GM12878 (cell line): ENCODE measurements around the gene PPIE. TPM values are rescaled to one million over a fixed set of nuclear protein-coding genes. Genes with fewer than 3 reads are reported as not detected.

Experiments used
- ATAC-seq: fragments of 200-7000 bp; cut with Tn5 transposase; 3 replicates; pipeline ENCODE4 v1.9.1; 2020; ENCODE audit warnings: mild to moderate bottlenecking, moderate library complexity
- BruUV-seq: library from RNA; stranded (reverse); fragments of 400-500 nt; replicated peaks from 2 replicates; lab custom pipeline; 2021; lab: Mats Ljungman, UMichigan
- CTCF ChIA-PET: fragments of 300-600 bp; sonication (Branson Sonifier 250); formaldehyde crosslinking; extraction: SDS; loops from one replicate; lab custom pipeline; 2021; ENCODE audit warnings: inconsistent platforms; lab: Yijun Ruan, JAX
- POLR2A ChIA-PET: fragments of 350-600 bp; formaldehyde crosslinking; extraction: SDS; loops from one replicate; lab custom pipeline; 2021; ENCODE audit warnings: inconsistent platforms; lab: Charles Lee
- RAD21 ChIA-PET: fragments of 300-600 bp; sonication (Branson Sonifier 250); formaldehyde crosslinking; loops from one replicate; lab custom pipeline; 2023; ENCODE audit warnings: antibody characterized with exemption; ENCODE audit not compliant: unreplicated experiment; lab: Charles Lee
- SMC1A ChIA-PET: fragments of 300-600 bp; sonication (Branson Sonifier 250); formaldehyde crosslinking; loops from one replicate; lab custom pipeline; 2023; ENCODE audit not compliant: unreplicated experiment, uncharacterized antibody; lab: Charles Lee
- DNase-seq: peaks from one replicate; pipeline ENCODE4 v3.0.0-alpha.2; 2011; ENCODE audit warnings: low read depth, low spot score
- FAIRE-seq: peaks from 3 replicates; lab custom pipeline; 2011; peaks lifted over from hg19 to GRCh38; lab: Jason Lieb, UNC
- H2AFZ ChIP-seq: 2 replicates; pipeline ENCODE4 v1.6.0; 2011; ENCODE audit warnings: low read depth, low read length, control low read depth; ENCODE audit not compliant: control insufficient read depth
- H3K27ac ChIP-seq: 2 replicates; pipeline ENCODE4 v1.5.1; 2011; ENCODE audit warnings: control low read depth; ENCODE audit not compliant: control insufficient read depth, insufficient read depth
- H3K27me3 ChIP-seq, 2 experiments: replicated peaks in 1 of 2; 2 replicates each; pipeline versions ENCODE4 v1.6.0 to v1.6.1; 2011; ENCODE audit warnings: low read length in 1 of 2; ENCODE audit not compliant: control insufficient read depth in 2 of 2, insufficient read depth in 2 of 2
- H3K36me3 ChIP-seq, 2 experiments: 2 replicates each; pipeline ENCODE4 v1.5.1; 2011; ENCODE audit warnings: low read length in 1 of 2; ENCODE audit not compliant: control insufficient read depth in 2 of 2, insufficient read depth in 2 of 2
- H3K4me1 ChIP-seq: 2 replicates; pipeline ENCODE4 v1.6.1; 2011; ENCODE audit warnings: mild to moderate bottlenecking, low read length, moderate library complexity, mixed read lengths; ENCODE audit not compliant: control insufficient read depth, insufficient read depth
- H3K4me2 ChIP-seq: 2 replicates; pipeline ENCODE4 v1.6.0; 2011; ENCODE audit warnings: control low read depth; ENCODE audit not compliant: control insufficient read depth, insufficient read depth
- H3K4me3 ChIP-seq: fragments of 200-600 bp; sonication (generic); 2 replicates; pipeline ENCODE4 v1.5.1; 2016
- H3K79me2 ChIP-seq: 2 replicates; pipeline ENCODE4 v1.6.0; 2011; ENCODE audit warnings: low read length; ENCODE audit not compliant: control insufficient read depth, insufficient read depth
- H3K9ac ChIP-seq: 2 replicates; pipeline ENCODE4 v1.8.0; 2011; ENCODE audit warnings: low read length, control low read depth, mixed read lengths; ENCODE audit not compliant: control insufficient read depth, insufficient read depth
- H3K9me3 ChIP-seq: replicated peaks from 3 replicates; pipeline ENCODE4 v1.5.1; 2011; ENCODE audit warnings: mild to moderate bottlenecking, low read length; ENCODE audit not compliant: control insufficient read depth, insufficient read depth
- H4K20me1 ChIP-seq: 2 replicates; pipeline ENCODE4 v1.6.0; 2011; ENCODE audit not compliant: control insufficient read depth, insufficient read depth
- CBFB ChIP-seq: IDR thresholded peaks from 2 replicates; pipeline ENCODE4 v1.6.1; 2016; ENCODE audit warnings: antibody characterized with exemption, low read depth
- CHD4 ChIP-seq: fragments of 200-600 bp; sonication (generic); IDR thresholded peaks from 2 replicates; pipeline ENCODE4 v1.6.1; 2016; ENCODE audit warnings: mild to moderate bottlenecking
- FOXM1 ChIP-seq: IDR thresholded peaks from 2 replicates; pipeline ENCODE4 v1.6.1; 2012; ENCODE audit warnings: low read depth, mild to moderate bottlenecking, inconsistent platforms, low read length, moderate library complexity
- PML ChIP-seq: IDR thresholded peaks from 2 replicates; pipeline ENCODE4 v1.6.1; 2012; ENCODE audit warnings: low read length, inconsistent platforms
- RBBP5 ChIP-seq: fragments of 200-600 bp; sonication (generic); conservative IDR thresholded peaks from 2 replicates; pipeline ENCODE4 v1.6.1; 2016
- ZNF622 ChIP-seq: fragments of 450-650 bp; IDR thresholded peaks from 2 replicates; pipeline ENCODE4 v1.6.1; 2017; ENCODE audit warnings: mild to moderate bottlenecking, inconsistent platforms
- WGBS: methylation state at CpG from one replicate; pipeline ENCODE4 v1.1.6; 2016; ENCODE audit warnings: low lambda C conversion rate; ENCODE audit not compliant: insufficient replicate concordance, insufficient coverage; ENCODE audit errors: missing lambda C conversion rate; 5-methylcytosine and 5-hydroxymethylcytosine counted together
- in situ Hi-C: fragments of 300-500 bp; cut with MboI; formaldehyde crosslinking; loops from 9 replicates; pipeline ENCODE4 v1.14.3; 2018; ENCODE audit warnings: mixed read lengths
- intact Hi-C: fragments of 100-400 bp; cut with micrococcal nuclease; formaldehyde crosslinking; loops from one replicate; pipeline ENCODE4 v1.14.2; 2022; ENCODE audit not compliant: unreplicated experiment
- polyA plus RNA-seq, 11 experiments: library from polyadenylated mRNA; depleted of rRNA in 4 of 11; unstranded in 6 of 11; stranded (reverse) in 5 of 11; fragments of >200 nt; fragmentation: Nextera tagmentation in 4 of 11; fragmentation: Illumina TruSeq in 1 of 11; extraction: Ambion mirVana in 4 of 11; extraction: Trizol in 1 of 11; gene quantifications; 1 replicate in 1 of 11; 2 replicates in 10 of 11; pipeline versions ENCODE4 v1.2.1 to v1.2.3, GENCODE V29; 2011 to 2016; ENCODE audit warnings: inconsistent platforms in 2 of 11, missing spikeins in 2 of 11, low read depth in 1 of 11
- total RNA-seq, 4 experiments: library from RNA; depleted of rRNA in 3 of 4; stranded (reverse); fragments of >200 nt in 3 of 4; fragmentation: Illumina TruSeq in 1 of 4; extraction: Trizol in 1 of 4; gene quantifications; 2 replicates each; pipeline versions ENCODE4 v1.2.1 to v1.2.3, GENCODE V29; 2013 to 2021
- TF ChIP-seq, protein P1 (sequence below): fragments of 450-650 bp; IDR thresholded peaks from 2 replicates; pipeline ENCODE4 v1.6.1; 2017; ENCODE audit warnings: low read depth, mild to moderate bottlenecking, moderate library complexity
- TF ChIP-seq, protein P2 (sequence below): fragments of 450-650 bp; IDR thresholded peaks from 2 replicates; pipeline ENCODE4 v1.6.1; 2016; ENCODE audit warnings: mild to moderate bottlenecking
- TF ChIP-seq, protein P3 (sequence below): IDR thresholded peaks from 2 replicates; pipeline ENCODE4 v1.6.1; 2012; ENCODE audit warnings: low read depth, low read length, improper control_type of control experiment

PPIE gene
- total and polyA plus RNA-seq, 10 of the 15 experiments (the other 5 are each of a cell fraction or from before 2014, with no cell fraction given), result 36.6 to 163 (median 70.1) TPM

DNA sequence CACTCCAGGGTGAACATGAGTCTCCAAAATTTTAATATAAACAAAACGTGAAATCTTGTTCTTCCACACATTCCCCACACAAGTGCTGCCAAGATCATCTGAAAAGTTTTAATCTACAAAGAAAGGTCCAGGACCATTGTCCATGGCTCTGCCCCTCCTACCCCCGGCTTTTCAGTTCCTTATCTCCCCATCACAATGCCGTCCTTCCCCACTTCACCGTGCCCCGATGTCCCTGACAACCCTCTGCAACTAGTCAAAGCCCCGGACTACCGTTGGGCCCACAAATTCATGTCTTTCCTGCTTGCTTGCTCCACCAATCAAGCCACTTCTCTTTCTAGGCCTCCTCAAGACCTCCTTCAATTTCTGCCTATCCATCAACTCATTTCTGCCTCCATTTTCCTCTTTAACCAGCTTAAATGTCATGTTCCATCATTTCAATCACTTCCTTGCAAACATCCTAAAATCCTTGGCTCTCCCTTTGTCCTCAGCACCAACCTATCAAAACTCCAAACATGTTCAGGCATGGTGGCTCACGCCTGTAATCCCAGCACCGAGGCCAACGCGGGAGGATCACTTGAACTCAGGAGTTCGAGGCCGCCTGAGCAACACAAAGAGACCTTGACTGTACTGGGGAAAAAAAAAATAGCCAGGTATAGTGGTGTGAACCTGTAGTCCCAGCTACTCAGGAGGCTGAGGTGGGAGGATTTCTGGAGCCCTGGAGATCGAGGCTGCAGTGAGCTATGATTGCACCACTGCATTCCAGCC, 64.0 kb downstream of the PPIE start:
- H2AFZ ChIP-seq, result no peak overlapping the region
- ChIA-PET SMC1A (interaction anchor here (0.6 to 1.6 kb wide), 2 partner anchors 12 to 100 kb away, joined by 3 read pairs; no protein-coding TSS in a partner anchor), CTCF (interaction anchor here (0.8 kb wide), 1 partner anchor 83 kb away, joined by 3 read pairs; no protein-coding TSS in a partner anchor), POLR2A (interaction anchor here (0.7 kb wide), 1 partner anchor 195 kb away, joined by 4 read pairs; no protein-coding TSS in a partner anchor), RAD21 (no interaction called here)
- H3K4me3 ChIP-seq, result no peak overlapping the region
- peaks cover 6% of the 10 kb centered on the region for H3K4me1 ChIP-seq
- H3K9me3 ChIP-seq, result no peaks in the 10 kb centered on the region; the same call in 2 of the 3 replicates
- no peaks in the 10 kb centered on the region for H4K20me1 ChIP-seq
- no peak for TF ChIP-seq CHD4
- no peak for TF ChIP-seq PML
- TF ChIP-seq, protein P1, sequence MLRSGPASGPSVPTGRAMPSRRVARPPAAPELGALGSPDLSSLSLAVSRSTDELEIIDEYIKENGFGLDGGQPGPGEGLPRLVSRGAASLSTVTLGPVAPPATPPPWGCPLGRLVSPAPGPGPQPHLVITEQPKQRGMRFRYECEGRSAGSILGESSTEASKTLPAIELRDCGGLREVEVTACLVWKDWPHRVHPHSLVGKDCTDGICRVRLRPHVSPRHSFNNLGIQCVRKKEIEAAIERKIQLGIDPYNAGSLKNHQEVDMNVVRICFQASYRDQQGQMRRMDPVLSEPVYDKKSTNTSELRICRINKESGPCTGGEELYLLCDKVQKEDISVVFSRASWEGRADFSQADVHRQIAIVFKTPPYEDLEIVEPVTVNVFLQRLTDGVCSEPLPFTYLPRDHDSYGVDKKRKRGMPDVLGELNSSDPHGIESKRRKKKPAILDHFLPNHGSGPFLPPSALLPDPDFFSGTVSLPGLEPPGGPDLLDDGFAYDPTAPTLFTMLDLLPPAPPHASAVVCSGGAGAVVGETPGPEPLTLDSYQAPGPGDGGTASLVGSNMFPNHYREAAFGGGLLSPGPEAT, result no peak
- TF ChIP-seq RBBP5, result no peak
- TF ChIP-seq ZNF622, result no peak
- TF ChIP-seq, protein P2, sequence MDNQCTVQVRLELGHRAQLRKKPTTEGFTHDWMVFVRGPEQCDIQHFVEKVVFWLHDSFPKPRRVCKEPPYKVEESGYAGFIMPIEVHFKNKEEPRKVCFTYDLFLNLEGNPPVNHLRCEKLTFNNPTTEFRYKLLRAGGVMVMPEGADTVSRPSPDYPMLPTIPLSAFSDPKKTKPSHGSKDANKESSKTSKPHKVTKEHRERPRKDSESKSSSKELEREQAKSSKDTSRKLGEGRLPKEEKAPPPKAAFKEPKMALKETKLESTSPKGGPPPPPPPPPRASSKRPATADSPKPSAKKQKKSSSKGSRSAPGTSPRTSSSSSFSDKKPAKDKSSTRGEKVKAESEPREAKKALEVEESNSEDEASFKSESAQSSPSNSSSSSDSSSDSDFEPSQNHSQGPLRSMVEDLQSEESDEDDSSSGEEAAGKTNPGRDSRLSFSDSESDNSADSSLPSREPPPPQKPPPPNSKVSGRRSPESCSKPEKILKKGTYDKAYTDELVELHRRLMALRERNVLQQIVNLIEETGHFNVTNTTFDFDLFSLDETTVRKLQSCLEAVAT, result no peak
- no peak for TF ChIP-seq FOXM1
- TF ChIP-seq, protein P3, sequence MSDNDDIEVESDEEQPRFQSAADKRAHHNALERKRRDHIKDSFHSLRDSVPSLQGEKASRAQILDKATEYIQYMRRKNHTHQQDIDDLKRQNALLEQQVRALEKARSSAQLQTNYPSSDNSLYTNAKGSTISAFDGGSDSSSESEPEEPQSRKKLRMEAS, result no peak
- no peak for TF ChIP-seq CBFB
- no peak overlapping the region for H3K4me2 ChIP-seq
- DNase-seq (no peak), FAIRE-seq (no peak), ATAC-seq (no peak)
- no peak overlapping the region for H3K9ac ChIP-seq
- BruUV-seq, result no TSS peak
- H3K27me3 ChIP-seq, result no peaks in the 10 kb centered on the region
- H3K27ac ChIP-seq, result no peak overlapping the region
- no peaks in the 10 kb centered on the region for H3K36me3 ChIP-seq
- no peaks in the 10 kb centered on the region for H3K79me2 ChIP-seq
- 67% methylated on average over 13 of the region's 14 CpGs for WGBS
- intact Hi-C loops, result no loop called here
- in situ Hi-C loops, result no loop called here
